GM12865 (cell line): ENCODE results near the gene ARID3B.
"Not testable (repeated sequence)": the region's sequence is repeated elsewhere in the genome, so short reads cannot be mapped to it uniquely, and the experiment has no call there.

ENCODE experiments used
- DNase-seq: peaks from one replicate; pipeline ENCODE4 v3.0.0; 2010; ENCODE audit warnings: low read depth
- H3K4me3 ChIP-seq: 2 replicates; pipeline ENCODE4 v1.5.1; 2011; ENCODE audit warnings: mild to moderate bottlenecking, low read depth, low read length, control low read depth
- CTCF ChIP-seq: IDR thresholded peaks from 2 replicates; pipeline ENCODE4 v1.5.1; 2011; ENCODE audit warnings: low read length, control low read depth, low read depth, inconsistent platforms; ENCODE audit not compliant: insufficient read depth; ENCODE audit errors: missing control alignments

The ARID3B gene

GRCh38 chr15:74504418-74504817, 36.6 kb upstream of the ARID3B start:
- no peak for DNase-seq
- H3K4me3 ChIP-seq, result no peak overlapping the region
- TF ChIP-seq CTCF, result no peak

- no peak for TF ChIP-seq CTCF
- no peak overlapping the region for H3K4me3 ChIP-seq
- DNase-seq, result no peak
Observed at GRCh38 chr15:74504836-74505235, 36.2 kb upstream of the ARID3B start.

GRCh38 chr15:74505837-74506514, 35.0 kb upstream of the ARID3B start:
- H3K4me3 ChIP-seq, result no peak overlapping the region
- DNase-seq, result no peak
- no peak for TF ChIP-seq CTCF

GRCh38 chr15:74506515-74506840, 34.5 kb upstream of the ARID3B start:
- no peak for TF ChIP-seq CTCF
- H3K4me3 ChIP-seq, result no peak overlapping the region
- DNase-seq, result no peak

GRCh38 chr15:74511583-74511982, 29.4 kb upstream of the ARID3B start:
- no peak overlapping the region for H3K4me3 ChIP-seq
- TF ChIP-seq CTCF, result no peak
- no peak for DNase-seq

- H3K4me3 ChIP-seq, DNase-seq: not testable (repeated sequence)
Observed at GRCh38 chr15:74514059-74514458, 27.0 kb upstream of the ARID3B start.

GRCh38 chr15:74517096-74517495, 23.9 kb upstream of the ARID3B start:
- DNase-seq, result no peak
- TF ChIP-seq CTCF, result no peak
- H3K4me3 ChIP-seq, result no peak overlapping the region
